K562 (cell line): Measurements from ENCODE around the gene KCTD6. TPM values are rescaled to one million over a fixed set of nuclear protein-coding genes. Genes with fewer than 3 reads are reported as not detected.

ENCODE experiments used
- BRF1 ChIP-seq: IDR thresholded peaks from 3 replicates; pipeline ENCODE4 v1.6.1; 2011; ENCODE audit warnings: borderline replicate concordance, mild to moderate bottlenecking; ENCODE audit not compliant: insufficient read length; ENCODE audit errors: extremely low read depth
- CREB3 ChIP-seq: fragments of 450-650 bp; conservative IDR thresholded peaks from 2 replicates; pipeline ENCODE4 v1.6.1; 2016; ENCODE audit warnings: missing genetic modification characterization, low read depth, mild to moderate bottlenecking, missing compliant biosample characterization, moderate library complexity
- MECOM ChIP-seq: fragments of 250-450 bp; sonication (Bioruptor Pico); IDR thresholded peaks from 2 replicates; pipeline ENCODE4 v1.8.0; 2022; ENCODE audit warnings: inconsistent platforms
- POLR2G ChIP-seq: fragments of 200-400 bp; formaldehyde crosslinking; IDR thresholded peaks from 2 replicates; pipeline ENCODE4 v1.6.1; 2017; ENCODE audit warnings: low read depth, mild to moderate bottlenecking, antibody characterized with exemption, low read length, moderate library complexity
- PTRF ChIP-seq: fragments of 450-650 bp; IDR thresholded peaks from 2 replicates; pipeline ENCODE4 v1.6.1; 2016; ENCODE audit warnings: mild to moderate bottlenecking, missing genetic modification characterization, missing compliant biosample characterization
- XRCC5 ChIP-seq: fragments of 200-400 bp; formaldehyde crosslinking; IDR thresholded peaks from 2 replicates; pipeline ENCODE4 v1.6.1; 2017; ENCODE audit warnings: low read depth, mild to moderate bottlenecking, low read length
- ZNF212 ChIP-seq: fragments of 450-650 bp; formaldehyde crosslinking; IDR thresholded peaks from 2 replicates; pipeline ENCODE4 v1.4.0; 2020; ENCODE audit warnings: mild to moderate bottlenecking
- ZNF583 ChIP-seq: fragments of 250-450 bp; sonication (Bioruptor Pico); IDR thresholded peaks from 2 replicates; pipeline ENCODE4 v1.4.0; 2020
- polyA plus RNA-seq, 8 experiments: library from polyadenylated mRNA; depleted of rRNA in 4 of 8; stranded (reverse) in 5 of 8; unstranded in 3 of 8; fragments of >200 nt; fragmentation: Nextera tagmentation in 2 of 8; fragmentation: Illumina TruSeq in 1 of 8; extraction: Ambion mirVana in 2 of 8; extraction: Trizol in 1 of 8; gene quantifications; 2 replicates each; pipeline versions ENCODE4 v1.2.1 to v1.2.3, GENCODE V29; 2011 to 2014; ENCODE audit warnings: inconsistent platforms in 1 of 8, missing spikeins in 1 of 8
- total RNA-seq, 7 experiments: library from RNA; depleted of rRNA in 6 of 7; stranded (reverse); fragments of >200 nt in 6 of 7; fragmentation: Illumina TruSeq in 2 of 7; extraction: Trizol in 2 of 7; gene quantifications; 2 replicates each; pipeline versions ENCODE4 v1.2.1 to v1.2.3, GENCODE V29; 2011 to 2021; ENCODE audit warnings: low replicate concordance in 1 of 7
- TF ChIP-seq, protein P1 (sequence below): sonication (generic); formaldehyde crosslinking; IDR thresholded peaks from 2 replicates; pipeline ENCODE4 v1.4.0; 2020; ENCODE audit warnings: mild to moderate bottlenecking, missing genetic modification reagents

KCTD6 gene
- total and polyA plus RNA-seq, 9 of the 15 experiments (the other 6 are each of a cell fraction or from before 2014, with no cell fraction given), result 2.1 to 5.9 (median 4.5) TPM

- TF ChIP-seq, protein P1, sequence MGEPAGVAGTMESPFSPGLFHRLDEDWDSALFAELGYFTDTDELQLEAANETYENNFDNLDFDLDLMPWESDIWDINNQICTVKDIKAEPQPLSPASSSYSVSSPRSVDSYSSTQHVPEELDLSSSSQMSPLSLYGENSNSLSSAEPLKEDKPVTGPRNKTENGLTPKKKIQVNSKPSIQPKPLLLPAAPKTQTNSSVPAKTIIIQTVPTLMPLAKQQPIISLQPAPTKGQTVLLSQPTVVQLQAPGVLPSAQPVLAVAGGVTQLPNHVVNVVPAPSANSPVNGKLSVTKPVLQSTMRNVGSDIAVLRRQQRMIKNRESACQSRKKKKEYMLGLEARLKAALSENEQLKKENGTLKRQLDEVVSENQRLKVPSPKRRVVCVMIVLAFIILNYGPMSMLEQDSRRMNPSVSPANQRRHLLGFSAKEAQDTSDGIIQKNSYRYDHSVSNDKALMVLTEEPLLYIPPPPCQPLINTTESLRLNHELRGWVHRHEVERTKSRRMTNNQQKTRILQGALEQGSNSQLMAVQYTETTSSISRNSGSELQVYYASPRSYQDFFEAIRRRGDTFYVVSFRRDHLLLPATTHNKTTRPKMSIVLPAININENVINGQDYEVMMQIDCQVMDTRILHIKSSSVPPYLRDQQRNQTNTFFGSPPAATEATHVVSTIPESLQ (CRISPR knock-in tag), result no peak
- no peak for TF ChIP-seq PTRF (tag)
- no peak for TF ChIP-seq MECOM
- no peak for TF ChIP-seq BRF1
- TF ChIP-seq POLR2G, result no peak
- TF ChIP-seq XRCC5, result no peak
- no peak for TF ChIP-seq ZNF212 (CRISPR knock-in tag)
- no peak for TF ChIP-seq ZNF583 (CRISPR knock-in tag)
- no peak for TF ChIP-seq CREB3 (tag)
Observed at GRCh38 chr3:58496206-58496857, 4.4 kb downstream of the KCTD6 start (continued).
